HUES48 (cell line): ENCODE data around the gene TDRD15.

Source experiments
- H3K27ac ChIP-seq: one replicate; pipeline ENCODE4 v1.7.0; 2013; ENCODE audit warnings: low read depth, low read length, inconsistent platforms
- H3K27me3 ChIP-seq: 2 replicates; pipeline ENCODE4 v1.6.1; 2013; ENCODE audit warnings: mild to moderate bottlenecking, low read length; ENCODE audit not compliant: control insufficient read depth, insufficient read depth
- H3K36me3 ChIP-seq: 2 replicates; pipeline ENCODE4 v1.6.1; 2013; ENCODE audit warnings: low read length; ENCODE audit not compliant: control insufficient read depth, insufficient read depth
- H3K4me1 ChIP-seq: 2 replicates; pipeline ENCODE4 v1.6.1; 2013; ENCODE audit warnings: mild to moderate bottlenecking, low read length; ENCODE audit not compliant: control insufficient read depth, insufficient read depth
- H3K4me3 ChIP-seq: 2 replicates; pipeline ENCODE4 v1.5.1; 2013; ENCODE audit warnings: mild to moderate bottlenecking, low read depth, low read length
- H3K9ac ChIP-seq: 2 replicates; pipeline ENCODE4 v1.6.1; 2013; ENCODE audit warnings: mild to moderate bottlenecking, low read depth, low read length, moderate library complexity
- H3K9me3 ChIP-seq: 2 replicates; pipeline ENCODE4 v1.6.1; 2013; ENCODE audit warnings: low read length; ENCODE audit not compliant: control insufficient read depth, insufficient read depth

The TDRD15 gene

GRCh38 chr2:21123473-21124393 is at the start of gene TDRD15:
TDRD15 (plus strand) TSS chr2:21123968; CDS start chr2:21137468, 13,500 bp downstream.
- no peak within 1 kb of the TSS for H3K4me3 ChIP-seq
- no peak within 1 kb of the TSS for H3K9ac ChIP-seq
- H3K27ac ChIP-seq = no peak within 1 kb of the TSS
- no peaks in the 10 kb centered on the region for H3K4me1 ChIP-seq
- no peaks in the 10 kb centered on the region for H3K36me3 ChIP-seq
- no peaks in the 10 kb centered on the region for H3K9me3 ChIP-seq
- no peaks in the 10 kb centered on the region for H3K27me3 ChIP-seq

- no peak overlapping the region for H3K9ac ChIP-seq
- no peaks in the 10 kb centered on the region for H3K36me3 ChIP-seq
- H3K27me3 ChIP-seq = no peaks in the 10 kb centered on the region
- H3K27ac ChIP-seq = no peak overlapping the region
- no peaks in the 10 kb centered on the region for H3K9me3 ChIP-seq
- no peaks in the 10 kb centered on the region for H3K4me1 ChIP-seq
- no peak overlapping the region for H3K4me3 ChIP-seq
Observed at GRCh38 chr2:21078296-21078695, 45.5 kb upstream of the TDRD15 start.

GRCh38 chr2:21083482-21083881 is 40.3 kb upstream of the TDRD15 start:
- Histone ChIP-seq H3K4me3 (no peak overlapping the region), H3K4me1 (no peaks in the 10 kb centered on the region), H3K27ac (no peak overlapping the region), H3K9me3 (no peaks in the 10 kb centered on the region), H3K27me3 (no peaks in the 10 kb centered on the region), H3K9ac (no peak overlapping the region), H3K36me3 (no peaks in the 10 kb centered on the region)

GRCh38 chr2:21084401-21084800 is 39.4 kb upstream of the TDRD15 start:
- H3K4me3 ChIP-seq = no peak overlapping the region
- H3K9ac ChIP-seq = no peak overlapping the region
- no peak overlapping the region for H3K27ac ChIP-seq
- no peaks in the 10 kb centered on the region for H3K36me3 ChIP-seq
- no peaks in the 10 kb centered on the region for H3K9me3 ChIP-seq
- H3K4me1 ChIP-seq = no peaks in the 10 kb centered on the region
- H3K27me3 ChIP-seq = no peaks in the 10 kb centered on the region

- Histone ChIP-seq H3K27me3 (no peaks in the 10 kb centered on the region), H3K9me3 (no peaks in the 10 kb centered on the region), H3K9ac (no peak overlapping the region), H3K4me3 (no peak overlapping the region), H3K27ac (no peak overlapping the region), H3K36me3 (no peaks in the 10 kb centered on the region), H3K4me1 (no peaks in the 10 kb centered on the region)
Observed at GRCh38 chr2:21092308-21092869, 31.4 kb upstream of the TDRD15 start.

GRCh38 chr2:21095178-21095577 is 28.6 kb upstream of the TDRD15 start:
- Histone ChIP-seq H3K27ac (no peak overlapping the region), H3K27me3 (no peaks in the 10 kb centered on the region), H3K9ac (no peak overlapping the region)

GRCh38 chr2:21095714-21096113 is 28.1 kb upstream of the TDRD15 start:
- Histone ChIP-seq H3K9ac (no peak overlapping the region), H3K36me3 (no peaks in the 10 kb centered on the region), H3K4me3 (no peak overlapping the region), H3K27ac (no peak overlapping the region), H3K4me1 (peaks cover 8% of the 10 kb centered on the region; the same call in 1 of the 2 replicates), H3K9me3 (no peaks in the 10 kb centered on the region), H3K27me3 (no peaks in the 10 kb centered on the region)

More at GRCh38 chr2:21095178-21095577, 28.6 kb upstream of the TDRD15 start:
- Histone ChIP-seq H3K4me3 (no peak overlapping the region), H3K4me1 (peaks cover 8% of the 10 kb centered on the region; the same call in 1 of the 2 replicates), H3K36me3 (no peaks in the 10 kb centered on the region), H3K9me3 (no peaks in the 10 kb centered on the region)

GRCh38 chr2:21096458-21096857 is 27.3 kb upstream of the TDRD15 start:
- Histone ChIP-seq H3K4me1 (peaks cover 8% of the 10 kb centered on the region; the same call in 1 of the 2 replicates), H3K36me3 (no peaks in the 10 kb centered on the region), H3K27ac (no peak overlapping the region), H3K9me3 (no peaks in the 10 kb centered on the region), H3K9ac (no peak overlapping the region), H3K27me3 (no peaks in the 10 kb centered on the region), H3K4me3 (no peak overlapping the region)

- Histone ChIP-seq H3K4me1 (peaks cover 8% of the 10 kb centered on the region; the same call in 1 of the 2 replicates), H3K27ac (no peak overlapping the region), H3K9ac (no peak overlapping the region), H3K27me3 (no peaks in the 10 kb centered on the region), H3K36me3 (no peaks in the 10 kb centered on the region), H3K9me3 (no peaks in the 10 kb centered on the region), H3K4me3 (no peak overlapping the region)
Observed at GRCh38 chr2:21097331-21097730, 26.4 kb upstream of the TDRD15 start.

GRCh38 chr2:21098294-21098693 is 25.5 kb upstream of the TDRD15 start:
- Histone ChIP-seq H3K36me3 (no peaks in the 10 kb centered on the region), H3K9ac (no peak overlapping the region), H3K4me1 (peaks cover 10% of the 10 kb centered on the region), H3K9me3 (no peaks in the 10 kb centered on the region), H3K27me3 (no peaks in the 10 kb centered on the region), H3K27ac (no peak overlapping the region), H3K4me3 (no peak overlapping the region)

- H3K36me3 ChIP-seq = no peaks in the 10 kb centered on the region
- no peak overlapping the region for H3K9ac ChIP-seq
- H3K27ac ChIP-seq = no peak overlapping the region
- H3K9me3 ChIP-seq = no peaks in the 10 kb centered on the region
- H3K27me3 ChIP-seq = no peaks in the 10 kb centered on the region
- H3K4me3 ChIP-seq = no peak overlapping the region
- H3K4me1 ChIP-seq = peaks cover 20% of the 10 kb centered on the region
Observed at GRCh38 chr2:21099281-21099907, 24.4 kb upstream of the TDRD15 start.
